Measurements from ENCODE around the gene CNKSR1. TPM values are rescaled to one million over a fixed set of nuclear protein-coding genes. Genes with fewer than 3 reads are reported as not detected.

CNKSR1 gene, protein sequence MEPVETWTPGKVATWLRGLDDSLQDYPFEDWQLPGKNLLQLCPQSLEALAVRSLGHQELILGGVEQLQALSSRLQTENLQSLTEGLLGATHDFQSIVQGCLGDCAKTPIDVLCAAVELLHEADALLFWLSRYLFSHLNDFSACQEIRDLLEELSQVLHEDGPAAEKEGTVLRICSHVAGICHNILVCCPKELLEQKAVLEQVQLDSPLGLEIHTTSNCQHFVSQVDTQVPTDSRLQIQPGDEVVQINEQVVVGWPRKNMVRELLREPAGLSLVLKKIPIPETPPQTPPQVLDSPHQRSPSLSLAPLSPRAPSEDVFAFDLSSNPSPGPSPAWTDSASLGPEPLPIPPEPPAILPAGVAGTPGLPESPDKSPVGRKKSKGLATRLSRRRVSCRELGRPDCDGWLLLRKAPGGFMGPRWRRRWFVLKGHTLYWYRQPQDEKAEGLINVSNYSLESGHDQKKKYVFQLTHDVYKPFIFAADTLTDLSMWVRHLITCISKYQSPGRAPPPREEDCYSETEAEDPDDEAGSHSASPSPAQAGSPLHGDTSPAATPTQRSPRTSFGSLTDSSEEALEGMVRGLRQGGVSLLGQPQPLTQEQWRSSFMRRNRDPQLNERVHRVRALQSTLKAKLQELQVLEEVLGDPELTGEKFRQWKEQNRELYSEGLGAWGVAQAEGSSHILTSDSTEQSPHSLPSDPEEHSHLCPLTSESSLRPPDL
- total RNA-seq, result 0.22 TPM in 1 of 2 replicates, not detected in the other

DNA sequence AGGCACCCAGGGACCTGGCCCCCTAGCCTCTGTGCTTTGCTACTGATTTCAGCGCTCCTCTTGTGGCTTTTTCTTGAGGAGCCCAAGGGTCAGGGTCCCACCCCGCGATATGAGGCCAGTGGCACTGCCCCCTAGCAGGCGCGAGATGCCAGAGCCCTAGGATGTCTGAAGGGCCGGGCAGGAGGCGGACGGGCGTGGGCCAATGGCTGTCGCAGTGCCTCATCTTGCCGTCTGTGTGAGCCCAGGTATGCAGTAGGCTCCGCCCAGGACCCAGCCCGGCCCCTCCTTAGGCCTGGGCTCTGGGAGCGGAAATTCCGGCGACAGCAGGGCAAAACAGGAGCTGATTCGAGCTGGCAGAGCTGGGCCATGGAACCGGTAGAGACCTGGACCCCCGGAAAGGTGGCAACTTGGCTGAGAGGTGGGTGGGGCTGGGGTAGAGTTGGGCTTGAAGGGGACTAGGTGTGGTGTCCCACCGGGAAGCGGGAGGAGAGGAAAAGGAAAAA, at the start of gene CNKSR1:
CNKSR1 (plus strand) TSS at position 310 of the 503 bp plus-strand sequence; CDS start at position 367, 57 bp downstream.

DNA sequence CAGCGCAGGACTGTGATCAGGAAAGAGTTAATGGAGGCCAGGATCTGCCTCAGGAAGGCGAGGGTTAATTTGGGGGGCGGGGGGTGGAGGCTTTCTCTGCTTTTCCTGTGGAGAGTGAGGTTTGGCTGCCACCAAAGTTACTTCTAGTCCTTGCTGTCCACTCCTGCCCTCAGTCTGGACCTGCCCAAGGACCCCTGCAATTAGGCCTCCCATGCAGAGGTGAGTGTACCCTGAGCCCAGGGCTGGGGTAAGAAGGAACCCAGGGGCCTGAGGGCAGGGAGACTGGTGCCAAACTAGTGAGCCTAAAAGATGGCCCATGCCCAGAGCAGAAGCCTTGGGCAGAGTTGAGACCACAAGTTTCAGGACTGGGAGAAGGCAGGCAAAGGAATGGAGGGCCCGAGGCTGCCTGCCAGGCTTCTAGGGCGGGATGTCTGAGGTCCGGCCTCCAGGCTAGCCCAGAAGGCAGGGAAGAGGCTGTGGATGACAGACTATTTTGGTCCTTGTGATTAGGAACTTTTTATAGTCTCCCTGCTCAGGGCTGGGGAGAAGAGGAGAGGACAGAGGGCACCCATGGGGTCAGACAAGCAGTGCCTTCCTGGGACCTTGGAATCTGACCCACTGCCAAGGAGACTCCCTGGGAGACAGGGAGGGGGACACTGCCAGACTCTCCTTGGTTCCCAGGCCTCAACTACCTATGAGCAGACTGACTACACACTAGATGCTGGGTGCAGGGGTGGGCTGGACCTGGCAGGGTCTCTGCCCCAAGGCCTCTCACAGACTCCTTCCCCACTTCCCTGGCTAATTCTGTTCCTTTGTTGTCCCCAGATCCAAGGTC, 18.2 kb upstream of the CNKSR1 start, which contains the start of gene FAM110D:
FAM110D (plus strand) TSS at position 172 of the 835 bp plus-strand sequence. CDS start 2,213 bp downstream, outside the sequence.

DNA sequence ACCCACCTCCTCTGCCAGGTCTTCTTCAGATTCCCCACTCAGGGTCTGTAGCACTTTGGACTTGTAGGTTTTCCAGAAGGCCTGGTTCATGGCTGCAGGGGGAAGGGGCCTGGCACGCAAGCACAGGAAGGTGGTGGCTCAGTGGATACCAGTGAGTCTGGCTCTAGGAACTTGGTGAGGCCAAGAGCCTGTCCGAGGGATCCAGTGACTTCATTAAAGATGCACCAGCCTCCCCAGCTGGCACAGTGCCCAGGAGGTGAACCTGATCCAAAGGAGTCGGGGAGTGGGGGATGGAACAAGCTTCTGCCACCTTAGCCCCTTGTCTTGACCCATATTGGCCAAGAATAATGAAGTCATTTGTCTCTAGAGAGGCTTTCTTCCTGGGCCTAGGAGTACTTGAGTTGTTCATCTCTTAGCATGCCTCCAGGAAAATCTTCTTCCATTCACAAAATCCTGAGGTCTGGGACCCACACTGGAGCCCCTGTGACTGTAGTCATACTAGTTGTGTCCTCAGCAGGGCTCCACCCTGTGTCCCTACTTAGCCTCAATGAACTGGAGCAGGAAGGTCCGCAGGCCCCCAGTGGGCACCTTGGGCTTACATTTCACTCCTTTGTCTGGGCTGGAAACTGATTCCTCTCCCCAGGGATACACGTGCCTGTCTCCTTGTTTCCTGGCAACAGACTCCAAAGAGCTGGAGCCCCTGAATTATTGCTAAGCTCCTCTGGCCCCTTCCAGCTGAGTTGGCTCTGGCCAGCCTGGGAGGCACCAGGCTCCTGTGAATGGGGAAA, 8.7 kb upstream of the CNKSR1 start, which contains the start of gene C1orf232:
C1orf232 (minus strand) TSS at position 554 of the 788 bp plus-strand sequence; CDS start at position 90, 464 bp downstream.

DNA sequence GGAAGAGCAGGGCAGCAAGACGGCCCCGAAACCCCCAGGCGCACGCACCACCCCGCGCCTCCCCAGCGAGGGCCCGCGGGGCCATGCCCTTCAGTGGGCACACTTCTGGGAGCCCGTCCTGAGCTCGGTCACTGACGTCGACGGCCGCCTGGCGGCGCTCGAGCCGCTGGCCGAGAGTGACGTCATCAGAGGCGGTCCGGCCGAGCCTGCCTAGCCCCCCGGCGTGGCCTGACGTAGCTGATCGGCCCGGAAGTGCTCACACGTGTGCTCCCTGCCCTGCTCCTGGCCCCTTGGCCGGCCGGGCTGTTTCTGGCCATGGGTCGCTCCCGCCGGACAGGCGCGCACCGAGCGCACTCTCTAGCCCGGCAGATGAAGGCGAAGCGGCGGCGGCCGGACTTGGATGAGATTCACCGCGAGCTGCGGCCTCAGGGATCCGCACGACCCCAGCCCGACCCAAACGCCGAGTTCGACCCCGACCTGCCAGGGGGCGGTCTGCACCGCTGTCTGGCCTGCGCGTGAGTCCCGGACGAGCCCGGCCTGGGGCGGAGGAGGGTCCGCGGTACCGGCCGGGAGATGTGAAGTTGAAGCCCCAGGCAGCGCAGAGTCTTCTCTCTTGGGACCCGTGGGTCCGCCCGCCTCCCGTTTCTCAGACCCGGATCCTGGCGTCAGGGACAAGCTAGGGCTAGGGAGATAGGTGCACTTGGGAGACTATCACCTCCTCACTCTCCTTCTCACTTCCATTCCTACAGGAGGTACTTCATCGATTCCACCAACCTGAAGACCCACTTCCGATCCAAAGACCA, 7.4 kb upstream of the CNKSR1 start, which contains the start of gene ZNF593:
ZNF593 (plus strand) TSS at position 240 of the 803 bp plus-strand sequence; CDS start at position 316, 76 bp downstream.

DNA sequence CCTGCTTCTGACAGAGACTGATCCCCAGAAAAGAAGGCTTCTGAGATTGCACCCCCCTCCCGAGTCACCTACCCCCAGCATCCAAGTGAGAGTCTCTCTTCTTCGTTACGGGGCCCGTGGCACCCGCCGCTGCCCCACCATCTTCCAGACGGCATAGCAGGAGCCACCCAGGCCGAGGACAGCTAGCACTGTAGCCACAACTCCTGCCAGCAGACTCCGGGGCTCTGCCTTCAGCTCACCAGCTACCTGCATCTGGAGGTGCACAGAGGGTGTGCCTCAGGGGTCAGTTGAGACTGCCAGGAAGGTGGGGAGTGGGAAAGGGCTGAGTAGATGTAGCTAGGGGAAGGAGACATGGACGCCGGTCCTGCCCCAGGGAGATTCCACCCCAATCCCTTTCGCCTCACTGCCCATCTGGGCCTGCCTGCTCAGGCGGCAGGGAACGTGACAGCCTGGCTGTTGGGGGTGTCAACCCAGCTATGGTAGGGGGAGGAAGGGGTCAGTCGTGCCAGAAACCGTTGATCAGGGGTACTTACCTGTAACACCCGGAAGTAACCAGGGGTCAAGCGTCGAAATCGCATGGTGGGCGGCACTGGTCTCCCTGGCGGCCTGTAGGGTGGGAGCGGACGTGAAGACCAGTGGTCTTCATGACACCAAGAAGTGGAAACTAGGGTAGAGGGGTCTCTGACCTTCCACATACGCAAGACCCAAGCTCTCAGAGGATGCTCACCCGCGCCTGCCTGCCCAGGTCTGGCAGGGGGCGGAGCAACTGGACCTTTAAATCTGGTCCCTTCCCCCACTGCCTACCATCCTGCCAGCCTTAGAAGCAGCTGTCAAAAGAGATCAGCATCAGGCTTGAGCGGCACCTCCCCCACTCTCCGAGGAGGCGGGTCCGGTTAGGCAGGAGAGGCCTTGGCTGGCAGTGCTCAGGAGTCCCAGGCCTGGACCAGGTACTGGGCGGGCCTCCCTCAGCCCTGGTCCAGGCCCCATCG, 5.9 kb upstream of the CNKSR1 start, which contains the start of gene ZNF593OS:
ZNF593OS (minus strand) TSS at position 749 of the 989 bp plus-strand sequence; CDS start at position 578, 171 bp downstream.

DNA sequence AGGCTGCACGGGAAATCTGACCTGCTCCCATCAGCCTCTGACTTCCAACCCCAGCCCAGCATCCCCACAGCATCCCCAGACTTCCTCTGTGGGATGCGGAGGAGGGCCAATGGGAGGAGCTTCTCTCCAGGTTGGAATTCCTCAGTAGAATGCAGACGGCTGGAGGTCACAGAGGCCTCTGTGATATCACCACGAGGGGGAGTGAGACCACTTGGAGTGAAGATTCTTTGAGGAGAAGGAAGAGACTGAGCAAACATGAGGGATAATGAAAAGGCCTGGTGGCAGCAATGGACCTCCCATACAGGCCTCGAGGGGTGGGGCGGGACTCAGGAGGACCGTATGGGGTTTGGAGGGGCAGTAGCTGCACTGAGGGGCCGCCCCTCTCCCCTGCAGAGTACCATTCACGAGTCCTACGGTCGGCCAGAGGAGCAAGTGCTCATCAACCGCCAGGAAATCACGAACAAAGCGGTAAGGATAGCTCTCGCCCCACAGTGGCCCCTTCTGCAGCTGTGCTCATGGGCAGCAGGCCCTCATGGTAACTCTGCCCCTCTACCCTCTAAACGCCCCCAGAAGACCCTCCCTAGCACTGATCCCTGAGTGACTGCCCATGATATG, 13.2 kb downstream of the CNKSR1 start, which contains the start of gene CATSPER4:
CATSPER4 (plus strand) TSS at position 230 of the 615 bp plus-strand sequence; CDS start at position 256, 26 bp downstream.

DNA sequence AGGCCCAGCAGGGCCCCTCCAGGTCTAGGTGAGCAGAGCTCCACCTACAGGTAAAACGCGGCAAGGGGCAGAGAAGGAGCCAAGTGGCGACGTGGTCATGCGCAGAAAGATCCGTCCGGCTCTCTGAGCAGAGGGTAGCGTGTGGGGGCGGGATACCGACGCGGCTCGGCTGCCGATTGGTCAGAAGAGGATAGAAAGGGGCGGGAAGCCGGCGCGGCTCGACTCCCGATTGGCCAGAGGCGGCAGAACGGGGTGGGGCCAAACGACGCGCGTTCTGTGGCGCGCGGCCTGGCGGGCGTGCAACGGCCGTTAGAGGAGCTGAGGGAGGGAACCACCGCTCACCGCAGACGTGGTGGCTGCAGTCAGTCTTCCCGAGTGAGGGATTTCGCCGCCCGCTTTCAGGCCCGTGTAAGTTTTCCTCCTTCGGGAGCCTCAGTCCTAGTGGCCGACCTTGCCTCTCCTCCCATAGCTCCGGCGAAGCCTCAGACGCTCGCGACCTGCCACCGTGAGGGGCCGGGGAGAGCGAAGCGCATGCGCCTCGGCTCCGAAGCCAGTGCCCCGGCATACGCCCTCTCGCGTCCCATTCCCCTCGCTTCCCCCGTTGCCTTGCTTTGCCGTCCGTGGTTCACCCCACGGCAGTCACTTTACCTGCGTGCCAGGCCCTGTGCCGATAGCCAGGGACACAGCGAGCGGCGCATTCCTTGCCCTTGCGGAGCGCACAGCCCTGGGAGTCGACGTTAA, 56.8 kb downstream of the CNKSR1 start, which contains the start of gene CEP85:
CEP85 (plus strand) TSS at position 298 of the 741 bp plus-strand sequence. CDS start 5,584 bp downstream, outside the sequence.

Other genes starting within 250 kb of the CNKSR1 start
- 7.7 and 9.4 TPM in 2 replicates for gene PAFAH2, start 179.4 kb upstream of the CNKSR1 start, total RNA-seq
- gene EXTL1, start 155.7 kb upstream of the CNKSR1 start, total RNA-seq, result 0.44 and 0.75 TPM in 2 replicates
- gene SLC30A2, start 131.4 kb upstream of the CNKSR1 start, total RNA-seq, result not detected in 2 replicates
- gene TRIM63, start 109.9 kb upstream of the CNKSR1 start, total RNA-seq, result 0.11 and 0.25 TPM in 2 replicates
- 6.9 and 8.4 TPM in 2 replicates for gene PDIK1L, start 65.7 kb upstream of the CNKSR1 start, total RNA-seq
- under 0.01 TPM in 2 replicates for gene FAM110D, start 18.4 kb upstream of the CNKSR1 start, total RNA-seq
- not detected in 2 replicates for gene C1orf232, start 8.5 kb upstream of the CNKSR1 start, total RNA-seq
- gene ZNF593, start 7.6 kb upstream of the CNKSR1 start, total RNA-seq, result 23.2 and 28.9 TPM in 2 replicates
- not detected in 2 replicates for gene ZNF593OS, start 5.7 kb upstream of the CNKSR1 start, total RNA-seq
- gene CATSPER4, start 13.1 kb downstream of the CNKSR1 start, total RNA-seq, result not detected in 2 replicates
- gene CEP85, start 56.7 kb downstream of the CNKSR1 start, total RNA-seq, result 8.5 and 15.6 TPM in 2 replicates
- 20.4 and 30.1 TPM in 2 replicates for gene SH3BGRL3, start 102.6 kb downstream of the CNKSR1 start, total RNA-seq
- gene UBXN11, start 129.1 kb downstream of the CNKSR1 start, total RNA-seq, result 4.2 and 7.1 TPM in 2 replicates
- not detected in 2 replicates for gene CD52, start 140.5 kb downstream of the CNKSR1 start, total RNA-seq
- 0.12 TPM in 1 of 2 replicates, not detected in the other for gene CRYBG2, start 176.6 kb downstream of the CNKSR1 start, total RNA-seq
- gene ZNF683, start 195.3 kb downstream of the CNKSR1 start, total RNA-seq, result not detected in 2 replicates
- not detected in 2 replicates for gene LIN28A, start 233.3 kb downstream of the CNKSR1 start, total RNA-seq

Measured in uterine smooth muscle cell (primary cell).